DOHH2 (cell line): ENCODE data around the gene ASXL1.

Experiments
- EZH2phosphoT487 ChIP-seq: fragments of 200-600 bp; sonication (generic); IDR thresholded peaks from 2 replicates; pipeline ENCODE4 v1.6.1; 2017; ENCODE audit warnings: borderline replicate concordance, mild to moderate bottlenecking, antibody characterized with exemption, low read length, moderate library complexity, mixed read lengths
- TF ChIP-seq, protein P1 (sequence below): fragments of 200-600 bp; sonication (generic); IDR thresholded peaks from one replicate; pipeline ENCODE4 v1.5.1; 2014; ENCODE audit warnings: antibody characterized with exemption, mild to moderate bottlenecking, low read depth, low read length; ENCODE audit not compliant: poor library complexity, severe bottlenecking

GRCh38 chr20:32314768-32315167 lies 43.4 kb upstream of the ASXL1 start:
- TF ChIP-seq, protein P1, sequence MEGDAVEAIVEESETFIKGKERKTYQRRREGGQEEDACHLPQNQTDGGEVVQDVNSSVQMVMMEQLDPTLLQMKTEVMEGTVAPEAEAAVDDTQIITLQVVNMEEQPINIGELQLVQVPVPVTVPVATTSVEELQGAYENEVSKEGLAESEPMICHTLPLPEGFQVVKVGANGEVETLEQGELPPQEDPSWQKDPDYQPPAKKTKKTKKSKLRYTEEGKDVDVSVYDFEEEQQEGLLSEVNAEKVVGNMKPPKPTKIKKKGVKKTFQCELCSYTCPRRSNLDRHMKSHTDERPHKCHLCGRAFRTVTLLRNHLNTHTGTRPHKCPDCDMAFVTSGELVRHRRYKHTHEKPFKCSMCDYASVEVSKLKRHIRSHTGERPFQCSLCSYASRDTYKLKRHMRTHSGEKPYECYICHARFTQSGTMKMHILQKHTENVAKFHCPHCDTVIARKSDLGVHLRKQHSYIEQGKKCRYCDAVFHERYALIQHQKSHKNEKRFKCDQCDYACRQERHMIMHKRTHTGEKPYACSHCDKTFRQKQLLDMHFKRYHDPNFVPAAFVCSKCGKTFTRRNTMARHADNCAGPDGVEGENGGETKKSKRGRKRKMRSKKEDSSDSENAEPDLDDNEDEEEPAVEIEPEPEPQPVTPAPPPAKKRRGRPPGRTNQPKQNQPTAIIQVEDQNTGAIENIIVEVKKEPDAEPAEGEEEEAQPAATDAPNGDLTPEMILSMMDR: no peak
- no peak for TF ChIP-seq EZH2phosphoT487
